HG02623 (cell line): ENCODE data around the gene SASH3.
A peak's percentile ranks its signal among the peaks of the same experiment; 100 is the strongest.

Experiments used
- ATAC-seq: cut with Tn5 transposase; IDR thresholded peaks from one replicate; pipeline ENCODE4 v1.9.1; 2021; ENCODE audit warnings: moderate library complexity; ENCODE audit not compliant: unreplicated experiment

Gene SASH3

GRCh38 chrX:129781680-129782495, 2.1 kb downstream of the SASH3 start:
- ATAC-seq, result no peak

GRCh38 chrX:129782706-129783105, 3.0 kb downstream of the SASH3 start:
- ATAC-seq, result no peak

DNA sequence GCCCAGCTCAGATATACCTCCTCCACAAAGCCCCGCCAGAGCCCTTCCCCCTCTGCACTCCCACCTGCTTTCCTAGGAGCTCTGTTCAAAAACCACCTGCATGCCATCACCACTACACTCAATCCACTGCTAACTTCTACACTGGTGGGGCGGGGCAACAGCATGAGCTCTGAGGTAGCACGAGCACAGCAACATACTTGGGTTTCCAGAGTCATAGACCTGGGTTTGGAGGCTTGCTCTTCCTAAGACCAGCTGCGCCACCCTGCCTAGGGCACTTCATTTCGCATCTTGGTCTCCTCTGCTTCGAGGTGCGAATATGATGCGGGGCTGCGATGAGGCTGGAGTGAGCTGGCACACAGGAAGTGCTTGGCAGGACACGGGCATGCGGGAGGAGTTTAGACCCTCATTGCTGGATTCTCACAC, 3.6 kb downstream of the SASH3 start:
- ATAC-seq, result no peak

DNA sequence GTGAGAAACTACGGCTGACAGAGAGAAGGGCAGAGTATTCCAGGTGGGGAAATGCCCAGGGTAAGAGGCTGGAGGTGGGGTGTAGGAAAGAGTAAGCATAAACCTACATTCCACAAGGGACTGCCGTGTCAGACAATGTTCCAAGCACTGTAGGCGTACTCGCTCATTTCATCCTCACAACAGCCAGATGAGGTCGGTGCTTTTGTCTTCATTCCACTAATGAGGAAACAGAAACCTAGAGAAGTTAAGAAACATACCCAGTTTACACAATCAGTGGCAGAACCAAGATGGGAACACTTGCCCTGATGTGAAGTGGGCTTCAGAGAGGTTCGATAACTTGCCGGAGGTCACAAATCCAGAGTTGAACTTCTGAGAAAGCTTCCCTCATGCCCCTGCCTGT, 4.6 kb downstream of the SASH3 start:
- no peak for ATAC-seq

- ATAC-seq, result no peak
Measured at GRCh38 chrX:129785160-129785947, 5.6 kb downstream of the SASH3 start.

DNA sequence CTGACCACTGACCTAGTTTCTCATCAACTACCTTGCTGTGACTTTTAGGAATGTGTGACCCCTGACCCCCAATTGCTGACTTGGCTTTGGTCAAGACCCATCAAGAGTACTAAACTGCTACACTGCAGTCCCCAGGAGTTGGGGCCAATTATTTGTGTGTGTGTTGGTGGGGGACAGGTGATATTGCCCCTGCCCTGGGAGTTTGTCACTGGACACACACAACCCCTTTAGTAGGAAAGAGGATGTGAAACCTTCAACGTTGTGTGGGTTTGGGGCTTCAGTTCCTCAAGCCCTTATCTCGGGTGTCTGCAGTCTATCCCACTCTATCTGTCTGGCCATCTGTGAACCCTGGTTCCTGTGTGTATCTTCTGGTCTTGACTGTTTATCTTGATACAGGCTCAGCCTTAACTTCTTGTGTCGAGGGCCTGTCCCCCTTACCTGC, 6.5 kb downstream of the SASH3 start:
- peak; percentile 77 for ATAC-seq

- ATAC-seq, result no peak
Measured at GRCh38 chrX:129787336-129788055, 7.7 kb downstream of the SASH3 start.

DNA sequence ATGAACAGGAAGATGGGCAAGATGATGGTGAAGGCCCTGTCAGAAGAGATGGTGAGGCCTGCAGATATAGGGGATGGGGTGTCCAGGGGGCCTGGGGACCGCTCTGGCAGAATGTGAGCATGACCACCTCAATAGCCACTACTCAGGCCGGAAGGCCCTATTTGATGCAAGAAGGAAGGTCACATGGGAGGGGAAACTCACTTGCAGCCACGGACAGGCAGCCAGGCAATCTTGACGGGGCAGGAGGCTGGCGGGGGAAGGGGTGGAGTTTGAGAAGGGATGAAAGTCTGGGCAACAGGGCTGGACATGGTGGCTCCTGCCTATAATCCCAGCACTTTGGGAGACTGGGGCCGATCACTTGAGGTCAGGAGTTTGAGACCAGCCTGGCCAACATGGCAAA, 8.8 kb downstream of the SASH3 start:
- ATAC-seq, result no peak

DNA sequence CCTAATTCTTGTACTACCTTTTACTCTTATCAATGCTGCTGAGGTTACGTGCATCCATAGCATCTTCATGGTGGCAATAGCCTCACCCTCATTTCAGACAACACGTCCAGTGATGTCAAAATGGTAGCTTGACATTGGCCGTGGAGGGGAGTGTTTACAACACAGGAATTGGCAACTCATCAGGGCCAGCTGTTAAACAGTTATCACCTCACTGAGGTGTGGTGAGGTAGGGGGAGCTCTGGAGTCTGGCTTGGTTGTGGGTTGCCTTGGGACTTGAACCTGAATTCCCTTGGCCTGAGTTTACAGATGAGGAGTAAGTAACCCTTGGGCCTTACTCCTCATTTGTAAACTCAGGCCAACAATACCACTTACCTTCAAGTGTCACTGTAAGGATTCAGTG, 10.4 kb downstream of the SASH3 start:
- no peak for ATAC-seq

DNA sequence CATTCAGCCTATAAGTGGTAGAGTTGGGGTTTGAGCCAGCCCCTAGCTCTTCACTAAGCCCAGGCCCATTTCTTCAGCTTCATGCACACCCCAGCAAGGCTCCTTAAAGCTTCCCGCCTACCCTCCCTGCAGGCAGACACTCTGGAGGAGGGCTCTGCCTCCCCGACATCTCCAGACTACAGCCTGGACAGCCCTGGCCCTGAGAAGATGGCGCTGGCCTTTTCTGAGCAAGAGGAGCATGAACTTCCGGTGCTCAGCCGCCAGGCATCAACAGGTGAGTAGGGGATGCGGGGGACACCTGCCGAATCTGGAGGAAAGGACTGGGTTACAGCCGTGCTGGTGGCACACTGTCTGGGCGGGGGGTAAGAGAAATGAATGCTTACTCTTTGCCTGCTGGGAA, 11.1 kb downstream of the SASH3 start:
- no peak for ATAC-seq

DNA sequence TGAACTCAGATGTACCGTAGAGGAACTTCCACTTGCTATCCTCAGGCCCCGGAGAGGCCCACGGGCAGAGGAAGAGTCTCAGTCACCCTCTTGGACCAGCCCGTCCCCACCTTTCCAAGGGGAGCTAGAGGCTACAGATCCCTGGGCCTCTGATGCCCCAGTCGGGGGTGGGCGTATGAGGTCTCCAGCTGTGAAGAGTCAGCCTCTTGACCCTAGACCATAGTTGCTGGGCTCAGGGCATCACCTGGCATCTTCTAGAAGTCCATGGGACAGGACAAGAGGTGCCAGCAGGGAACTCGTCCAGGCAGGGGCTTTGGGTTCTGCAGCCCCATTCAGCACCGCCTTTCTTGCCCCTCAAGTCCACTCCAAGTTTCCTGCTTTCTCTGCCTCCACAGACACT, 11.6 kb downstream of the SASH3 start:
- no peak for ATAC-seq

DNA sequence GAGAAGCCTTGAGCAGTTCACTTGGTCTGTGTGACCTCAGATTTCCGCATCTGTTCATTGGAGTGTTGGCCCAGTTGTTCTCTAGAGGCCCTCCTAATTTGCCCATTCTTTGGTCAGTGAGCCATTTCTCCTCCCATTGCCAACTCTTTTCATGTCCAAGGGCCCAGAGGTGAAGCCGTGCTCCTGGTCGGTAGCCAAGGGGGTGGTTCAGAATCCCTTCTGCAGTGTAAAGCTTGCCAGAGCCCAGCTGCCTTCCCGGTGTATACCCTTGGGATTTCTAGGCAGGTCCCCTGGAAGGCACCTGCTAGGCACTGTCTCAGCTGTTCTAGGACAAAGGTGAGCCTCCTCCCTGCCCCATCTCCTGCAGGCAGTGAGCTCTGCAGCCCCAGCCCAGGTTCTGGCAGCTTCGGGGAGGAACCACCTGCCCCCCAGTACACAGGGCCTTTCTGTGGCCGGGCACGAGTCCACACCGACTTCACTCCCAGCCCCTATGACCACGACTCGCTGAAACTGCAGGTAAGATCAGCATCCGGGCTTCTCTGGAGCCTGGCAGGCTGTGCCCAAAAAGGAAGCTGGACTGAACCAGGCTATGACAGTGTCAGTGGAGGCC, 12.3 kb downstream of the SASH3 start:
- no peak for ATAC-seq

DNA sequence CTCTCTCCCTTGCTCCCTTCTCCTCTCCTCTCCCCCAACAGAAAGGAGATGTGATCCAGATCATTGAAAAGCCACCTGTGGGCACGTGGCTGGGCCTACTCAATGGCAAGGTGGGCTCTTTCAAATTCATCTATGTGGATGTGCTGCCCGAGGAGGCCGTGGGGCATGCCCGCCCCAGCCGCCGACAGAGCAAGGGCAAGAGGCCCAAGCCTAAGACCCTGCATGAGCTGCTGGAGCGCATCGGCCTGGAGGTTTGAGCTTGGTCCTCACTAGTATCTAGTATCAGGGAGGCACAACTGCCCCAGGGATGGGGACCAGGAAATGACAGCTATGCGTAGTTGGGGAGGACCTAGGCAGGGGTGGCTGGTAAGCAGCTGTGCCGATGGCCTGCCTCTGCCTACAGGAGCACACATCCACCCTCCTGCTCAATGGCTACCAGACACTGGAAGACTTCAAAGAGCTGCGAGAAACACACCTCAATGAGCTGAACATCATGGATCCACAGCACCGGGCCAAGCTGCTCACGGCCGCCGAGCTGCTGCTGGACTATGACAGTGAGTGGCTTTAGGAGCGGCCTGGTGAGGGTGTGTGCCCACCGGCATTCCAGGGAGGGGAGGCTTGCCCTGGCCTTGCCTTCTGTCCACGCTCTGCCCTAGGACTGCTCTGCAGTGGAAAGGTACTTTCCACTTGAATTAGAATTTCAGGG, 13.0 kb downstream of the SASH3 start:
- no peak for ATAC-seq

GRCh38 chrX:129793604-129794191, 13.9 kb downstream of the SASH3 start:
- no peak for ATAC-seq

GRCh38 chrX:129795584-129795983, 15.8 kb downstream of the SASH3 start:
- ATAC-seq, result no peak

DNA sequence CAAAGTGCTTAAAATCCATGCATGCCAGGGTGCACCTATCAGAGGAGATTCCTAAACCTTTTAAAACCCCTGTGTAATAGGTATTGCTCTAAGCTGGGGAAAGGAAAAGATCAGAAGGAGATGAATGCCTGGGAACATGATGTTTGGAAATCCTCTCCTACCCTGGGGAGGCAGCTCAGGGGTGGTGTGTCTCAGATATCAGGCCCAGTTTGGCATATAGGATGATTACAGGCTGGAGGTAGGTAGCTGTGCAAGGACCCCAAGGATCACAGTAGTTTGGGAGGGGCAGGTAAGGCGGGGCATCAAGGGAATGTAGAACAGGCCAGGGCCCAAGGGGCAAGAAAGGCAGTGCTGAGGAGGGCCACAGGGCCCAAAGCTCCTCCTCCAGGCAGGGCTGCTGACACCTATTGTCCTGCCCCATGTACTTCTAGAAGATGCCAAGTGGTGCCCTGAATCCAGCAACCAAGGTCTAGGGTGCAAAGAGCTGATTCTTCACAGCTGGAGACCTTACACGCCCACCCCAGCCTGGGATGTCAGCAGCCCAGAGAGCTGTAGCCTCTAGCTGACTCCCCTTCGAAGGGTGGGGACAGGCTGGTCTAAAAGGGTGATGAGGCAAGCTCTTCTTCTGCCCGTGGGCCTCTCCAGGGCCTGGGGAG, 17.6 kb downstream of the SASH3 start:
- ATAC-seq, result no peak

DNA sequence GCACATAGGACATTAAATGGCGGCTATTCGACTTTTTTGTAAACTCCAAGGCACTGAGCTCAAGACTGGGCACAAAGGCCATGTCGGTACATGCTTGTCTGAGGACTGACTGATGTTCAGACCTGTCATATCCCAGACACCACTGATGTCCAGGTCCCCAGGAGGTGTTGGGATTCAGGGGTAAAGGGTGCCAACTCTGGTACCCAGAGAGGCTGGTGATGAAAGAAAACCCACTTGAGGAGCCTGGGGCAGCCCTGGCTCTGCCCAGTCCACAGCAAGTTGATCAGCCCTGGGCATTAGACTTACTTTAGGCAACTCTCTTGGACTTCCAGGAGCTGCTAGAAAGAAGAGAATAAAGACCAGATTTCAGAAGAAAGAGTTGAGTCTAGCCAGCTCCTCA, 18.7 kb downstream of the SASH3 start:
- ATAC-seq, result no peak

- ATAC-seq, result no peak
Measured at GRCh38 chrX:129798888-129799287, 19.1 kb downstream of the SASH3 start.

DNA sequence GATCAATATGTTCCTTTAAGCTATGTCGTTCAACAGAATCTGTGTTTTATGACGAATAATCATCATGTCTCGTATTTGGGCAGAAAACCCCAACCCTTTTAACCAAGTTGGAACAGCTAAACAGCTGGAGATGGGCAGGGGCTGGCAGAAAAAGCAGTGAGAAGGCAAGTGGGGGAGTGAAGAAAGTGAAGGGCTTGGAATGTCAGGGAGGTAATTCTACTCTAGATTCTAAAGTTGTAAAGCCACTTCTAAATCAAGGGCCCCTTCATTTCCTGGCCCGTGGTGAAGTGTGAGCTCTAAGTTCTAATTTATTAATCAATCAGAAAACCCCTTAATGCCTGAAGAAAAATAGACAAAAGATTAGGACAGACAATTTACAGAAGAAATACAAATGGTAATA, 20.4 kb downstream of the SASH3 start:
- no peak for ATAC-seq

DNA sequence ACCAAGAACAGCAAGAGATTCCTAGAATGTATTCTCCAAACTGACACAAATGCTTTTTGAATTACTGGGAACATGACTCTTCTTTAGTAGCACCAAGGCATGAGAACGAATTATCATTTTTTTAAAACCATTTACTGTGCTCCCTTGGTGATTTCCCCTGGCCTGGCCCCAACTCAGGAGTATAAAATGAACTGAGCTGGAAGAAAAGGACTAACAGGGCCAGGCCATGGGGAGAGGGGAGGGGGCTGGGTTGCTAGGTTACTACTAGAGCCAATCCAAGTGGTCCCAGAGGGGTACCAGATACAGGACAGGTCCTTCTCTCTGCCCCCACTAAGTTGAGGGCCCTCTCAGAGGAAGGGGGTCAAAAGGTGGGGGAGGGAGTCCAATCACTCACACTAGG, 23.1 kb downstream of the SASH3 start:
- no peak for ATAC-seq
